ENCODE results near the gene TIMM10B.
A peak's percentile ranks its signal among the peaks of the same experiment; 100 is the strongest.

Gene TIMM10B

DNA sequence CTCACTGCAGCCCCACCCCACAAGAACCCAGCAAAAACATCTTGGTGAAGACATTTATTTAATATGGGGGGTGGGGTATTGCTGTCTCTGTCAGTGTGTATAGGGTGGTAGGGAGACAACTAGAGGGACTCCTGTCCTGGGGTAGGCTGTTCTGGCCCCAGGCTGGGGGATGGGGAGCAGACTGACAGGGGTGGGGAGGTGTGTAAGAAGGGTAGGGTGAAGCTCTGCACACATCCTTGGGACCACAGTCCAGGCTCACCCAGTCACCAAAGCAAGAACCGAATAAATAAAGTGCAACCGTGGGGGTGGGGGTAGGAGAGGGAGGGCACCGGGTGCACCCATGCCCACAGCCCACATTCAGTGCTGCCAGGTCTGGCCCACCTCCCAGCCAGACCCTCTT, 32.7 kb upstream of the TIMM10B start:
- no peak overlapping the region for H3K27ac ChIP-seq
- intact Hi-C loops (cut with DNase I; ENCODE audit: low total_unique reads) = no loop called here
- peaks cover 37 to 57% (median 43%) of the 10 kb centered on the region in 3 donors for H3K36me3 ChIP-seq
- H3K4me3 ChIP-seq = no peak overlapping the region
- H3K9me3 ChIP-seq = no peaks in the 10 kb centered on the region
- TF ChIP-seq, protein P1, sequence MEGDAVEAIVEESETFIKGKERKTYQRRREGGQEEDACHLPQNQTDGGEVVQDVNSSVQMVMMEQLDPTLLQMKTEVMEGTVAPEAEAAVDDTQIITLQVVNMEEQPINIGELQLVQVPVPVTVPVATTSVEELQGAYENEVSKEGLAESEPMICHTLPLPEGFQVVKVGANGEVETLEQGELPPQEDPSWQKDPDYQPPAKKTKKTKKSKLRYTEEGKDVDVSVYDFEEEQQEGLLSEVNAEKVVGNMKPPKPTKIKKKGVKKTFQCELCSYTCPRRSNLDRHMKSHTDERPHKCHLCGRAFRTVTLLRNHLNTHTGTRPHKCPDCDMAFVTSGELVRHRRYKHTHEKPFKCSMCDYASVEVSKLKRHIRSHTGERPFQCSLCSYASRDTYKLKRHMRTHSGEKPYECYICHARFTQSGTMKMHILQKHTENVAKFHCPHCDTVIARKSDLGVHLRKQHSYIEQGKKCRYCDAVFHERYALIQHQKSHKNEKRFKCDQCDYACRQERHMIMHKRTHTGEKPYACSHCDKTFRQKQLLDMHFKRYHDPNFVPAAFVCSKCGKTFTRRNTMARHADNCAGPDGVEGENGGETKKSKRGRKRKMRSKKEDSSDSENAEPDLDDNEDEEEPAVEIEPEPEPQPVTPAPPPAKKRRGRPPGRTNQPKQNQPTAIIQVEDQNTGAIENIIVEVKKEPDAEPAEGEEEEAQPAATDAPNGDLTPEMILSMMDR (IDR thresholded peaks at IDR 0.05) = no peak
- no peaks in the 10 kb centered on the region for H3K27me3 ChIP-seq
- peaks cover 0 to 17% (median 12%) of the 10 kb centered on the region in 4 donors for H3K4me1 ChIP-seq
- no peak for DNase-seq

DNA sequence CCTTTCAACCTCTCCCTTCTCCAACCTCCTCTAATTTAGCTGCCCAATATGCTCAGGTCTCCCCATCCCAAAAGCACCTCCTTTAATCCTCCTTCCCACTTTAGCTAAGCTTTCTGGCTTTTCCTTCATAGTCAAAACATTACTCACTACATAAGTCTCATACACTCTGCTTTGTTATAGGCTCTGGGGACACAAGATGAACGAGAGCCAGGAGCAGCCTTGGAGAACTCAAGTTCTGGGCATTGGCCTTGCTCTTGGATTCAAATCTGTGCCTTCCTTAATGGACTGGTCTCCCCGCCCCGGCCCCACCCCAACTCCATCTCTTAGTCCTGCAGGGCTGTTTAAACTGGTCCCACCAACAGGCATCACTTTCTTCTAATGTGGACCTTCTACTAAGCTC, 29.1 kb upstream of the TIMM10B start:
- intact Hi-C loops (cut with DNase I; ENCODE audit: low total_unique reads) = no loop called here
- no peak overlapping the region for H3K4me3 ChIP-seq
- DNase-seq = peak in 1 of 2 donors; percentile 72

DNA sequence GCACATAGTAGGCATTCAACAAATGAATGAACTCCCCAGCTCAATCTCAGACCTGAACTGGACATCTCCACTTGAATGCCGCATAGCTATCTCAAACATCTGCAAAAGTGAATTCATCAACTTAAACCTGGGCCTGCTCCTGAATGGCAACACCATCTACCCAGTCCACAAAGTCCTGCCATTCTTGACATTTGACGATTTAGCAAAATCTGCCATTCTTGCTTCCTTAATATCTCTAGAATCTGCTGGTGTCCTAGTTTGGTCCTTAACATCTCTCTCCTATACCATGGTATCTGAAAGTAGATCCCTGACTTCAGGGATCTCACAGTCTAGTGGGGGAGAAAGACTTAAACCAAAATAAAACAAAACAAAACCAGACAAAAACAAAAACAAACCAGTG, 28.1 kb upstream of the TIMM10B start:
- intact Hi-C loops (cut with DNase I; ENCODE audit: low total_unique reads) = no loop called here
- H3K36me3 ChIP-seq = peaks cover 75 to 95% (median 80%) of the 10 kb centered on the region in 3 donors

More for the DNA sequence above, 29.1 kb upstream of the TIMM10B start:
- H3K9me3 ChIP-seq = no peaks in the 10 kb centered on the region
- peak overlapping the region; percentile 0 to 49 for H3K27ac ChIP-seq
- no peaks in the 10 kb centered on the region for H3K27me3 ChIP-seq
- H3K36me3 ChIP-seq = peaks cover 72 to 93% (median 74%) of the 10 kb centered on the region in 3 donors
- peaks cover 0 to 17% (median 12%) of the 10 kb centered on the region in 4 donors for H3K4me1 ChIP-seq
- TF ChIP-seq, protein P1 (IDR thresholded peaks at IDR 0.05) = no peak

DNA sequence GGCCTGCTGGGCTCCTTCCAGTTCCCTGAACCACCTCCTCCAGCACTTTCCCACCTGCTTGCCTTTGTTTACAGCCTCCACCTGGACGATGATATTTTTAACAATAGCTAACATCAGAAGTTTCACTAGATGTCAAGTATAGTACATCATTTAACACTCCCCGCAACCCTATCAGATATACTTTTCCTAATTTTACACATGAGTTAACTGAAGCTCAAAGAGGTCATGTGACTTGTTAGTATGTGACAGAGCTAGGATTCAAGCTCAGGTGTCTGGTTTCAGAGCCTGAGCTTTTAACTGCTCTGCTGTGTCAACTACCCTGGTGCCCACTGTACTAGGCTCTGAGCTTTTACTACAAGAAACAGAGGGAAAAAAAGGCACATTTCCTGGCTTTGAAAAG, 26.2 kb upstream of the TIMM10B start:
- no peak overlapping the region for H3K27ac ChIP-seq
- no peaks in the 10 kb centered on the region for H3K9me3 ChIP-seq
- H3K27me3 ChIP-seq = no peaks in the 10 kb centered on the region
- intact Hi-C loops (cut with DNase I; ENCODE audit: low total_unique reads) = no loop called here
- DNase-seq = no peak
- H3K4me3 ChIP-seq = no peak overlapping the region
- peaks cover 0 to 17% (median 12%) of the 10 kb centered on the region in 4 donors for H3K4me1 ChIP-seq
- peaks cover 70 to 95% (median 74%) of the 10 kb centered on the region in 3 donors for H3K36me3 ChIP-seq
- TF ChIP-seq, protein P1 (IDR thresholded peaks at IDR 0.05) = no peak

More for the DNA sequence above, 28.1 kb upstream of the TIMM10B start:
- no peaks in the 10 kb centered on the region for H3K9me3 ChIP-seq
- no peak overlapping the region for H3K27ac ChIP-seq
- no peaks in the 10 kb centered on the region for H3K27me3 ChIP-seq
- no peak overlapping the region for H3K4me3 ChIP-seq
- DNase-seq = no peak
- TF ChIP-seq, protein P1 (IDR thresholded peaks at IDR 0.05) = no peak
- peaks cover 0 to 17% (median 12%) of the 10 kb centered on the region in 4 donors for H3K4me1 ChIP-seq

DNA sequence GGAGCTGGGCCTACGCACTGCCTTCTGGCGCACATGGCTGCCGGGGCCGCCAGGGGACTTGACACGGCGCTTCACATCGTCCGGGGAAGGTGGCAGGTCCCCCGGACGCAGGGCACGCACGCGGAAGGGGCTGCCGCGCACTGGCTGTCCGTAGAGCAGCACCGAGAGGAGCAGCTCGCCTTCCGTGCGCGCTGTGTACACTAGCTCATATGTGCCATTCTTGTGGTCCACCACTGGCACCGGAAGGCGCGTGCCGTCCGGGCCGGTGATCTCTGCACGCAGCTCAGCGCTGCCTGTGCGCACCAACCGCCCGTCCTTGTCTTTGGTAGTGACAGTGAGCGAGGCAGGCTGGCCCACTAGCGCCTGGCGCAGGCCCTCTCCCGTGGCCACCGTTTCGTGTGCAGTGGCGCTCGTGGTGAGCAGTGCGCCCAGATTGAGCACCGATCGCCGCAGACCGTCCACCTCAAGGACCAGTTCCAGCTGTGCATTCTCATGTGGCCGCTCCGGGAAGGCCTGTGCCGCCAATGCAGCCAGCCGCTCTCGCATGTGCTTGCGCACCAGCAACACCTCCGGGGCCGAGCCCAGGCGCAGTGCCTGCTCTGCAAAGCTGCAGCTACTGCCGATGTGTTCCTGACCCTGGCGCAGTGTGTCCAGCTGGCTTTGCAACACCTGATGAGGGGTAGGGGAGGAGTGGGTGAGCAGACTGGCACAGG, 24.8 kb upstream of the TIMM10B start:
- Histone ChIP-seq H3K4me1 (peaks cover 0 to 14% (median 12%) of the 10 kb centered on the region in 4 donors), H3K27ac (no peak overlapping the region), H3K4me3 (no peak overlapping the region), H3K27me3 (no peaks in the 10 kb centered on the region), H3K9me3 (no peaks in the 10 kb centered on the region), H3K36me3 (peaks cover 61 to 94% (median 63%) of the 10 kb centered on the region in 3 donors)
- no peak for DNase-seq
- TF ChIP-seq, protein P1 (IDR thresholded peaks at IDR 0.05) = no peak
- intact Hi-C loops (cut with DNase I; ENCODE audit: low total_unique reads) = no loop called here
